Measurements from ENCODE around the gene PITPNM1.

The PITPNM1 gene

DNA sequence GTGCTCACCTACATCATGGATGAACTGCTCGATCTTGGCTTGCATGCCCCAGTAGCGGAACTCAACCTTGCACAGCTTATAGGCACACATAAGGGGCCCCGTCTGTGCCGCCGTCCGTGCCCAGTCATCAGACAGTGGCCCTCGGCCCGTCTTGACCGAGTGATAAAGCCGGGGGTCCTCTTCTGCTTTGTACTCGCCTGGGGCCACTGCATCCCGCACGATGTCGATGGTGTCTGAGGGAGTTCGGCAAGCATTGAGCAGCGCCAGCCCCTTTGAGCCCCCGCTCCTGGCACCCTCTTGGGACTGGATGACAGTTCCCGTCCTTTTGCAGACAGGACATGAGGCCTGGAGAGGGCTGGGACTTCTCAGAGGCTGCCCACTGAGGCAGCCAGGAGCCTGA lies 3.3 kb downstream of the PITPNM1 start:
- DNase-seq: no peak

DNA sequence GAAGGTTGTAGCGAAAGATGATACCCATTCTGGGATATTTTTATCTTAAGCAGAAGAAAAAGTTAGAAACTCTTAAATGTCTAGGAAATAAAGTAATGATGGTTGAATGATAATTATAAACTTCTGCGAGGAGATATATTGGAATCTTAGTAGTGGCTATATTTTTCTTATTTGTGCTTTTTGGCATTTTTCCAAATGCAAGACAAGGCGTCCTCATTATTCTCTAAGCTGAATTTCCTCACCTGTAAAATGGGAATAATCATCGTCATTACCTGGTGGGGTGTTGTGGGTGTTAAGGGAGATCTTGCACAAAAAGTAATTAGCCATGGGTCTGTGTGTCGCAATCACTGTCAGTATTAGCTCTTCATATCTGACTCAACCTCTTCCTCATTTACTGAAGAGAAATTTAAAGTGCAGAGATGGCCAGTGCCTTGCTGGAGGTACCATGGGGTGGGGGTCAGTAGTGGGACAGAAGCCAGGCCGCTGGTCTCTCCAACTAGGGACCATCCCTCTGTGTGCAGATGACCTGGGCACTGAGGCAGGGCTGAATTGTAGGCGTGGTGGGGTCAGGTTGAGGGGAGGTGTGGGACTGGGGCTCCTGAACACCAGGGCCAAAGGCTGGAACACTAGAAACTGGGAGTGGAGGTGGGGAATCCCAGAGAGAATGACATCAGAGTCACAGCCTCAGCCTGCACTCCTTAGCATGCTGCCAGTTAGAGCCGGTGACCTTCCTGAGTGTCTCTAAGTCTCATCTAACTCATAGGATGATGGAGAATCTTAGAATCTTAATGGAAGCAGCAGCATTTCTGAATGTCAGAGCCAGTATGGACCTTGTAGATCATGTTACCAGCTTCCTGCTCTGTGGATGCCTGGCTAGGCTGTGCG lies 4.1 kb downstream of the PITPNM1 start:
- no peak for DNase-seq

GRCh38 chr11:67500484-67500821 lies 4.7 kb downstream of the PITPNM1 start:
- DNase-seq: no peak

GRCh38 chr11:67499808-67500483 lies 5.2 kb downstream of the PITPNM1 start:
- no peak for DNase-seq

DNA sequence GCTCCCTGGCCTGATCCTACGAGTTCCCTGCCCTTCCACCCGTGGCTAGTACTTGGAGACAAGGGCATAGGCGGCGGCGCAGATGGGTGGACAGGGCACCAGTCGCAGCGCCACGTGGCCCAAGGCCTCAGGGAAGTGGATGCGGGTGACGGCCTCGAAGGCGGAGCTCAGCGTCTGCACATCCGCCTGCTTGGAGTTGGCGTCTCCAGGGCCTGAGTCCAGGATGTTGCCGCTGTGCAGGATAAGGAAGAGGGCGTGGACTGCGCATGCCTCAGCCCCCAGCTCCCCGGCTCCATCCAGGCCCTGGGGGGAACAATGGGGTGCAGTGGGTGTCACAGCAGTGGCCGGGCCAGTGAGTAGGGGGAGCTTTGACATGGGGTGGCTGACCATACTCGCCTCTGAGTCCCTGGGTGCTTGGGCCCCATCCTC lies 6.6 kb downstream of the PITPNM1 start:
- DNase-seq: no peak

DNA sequence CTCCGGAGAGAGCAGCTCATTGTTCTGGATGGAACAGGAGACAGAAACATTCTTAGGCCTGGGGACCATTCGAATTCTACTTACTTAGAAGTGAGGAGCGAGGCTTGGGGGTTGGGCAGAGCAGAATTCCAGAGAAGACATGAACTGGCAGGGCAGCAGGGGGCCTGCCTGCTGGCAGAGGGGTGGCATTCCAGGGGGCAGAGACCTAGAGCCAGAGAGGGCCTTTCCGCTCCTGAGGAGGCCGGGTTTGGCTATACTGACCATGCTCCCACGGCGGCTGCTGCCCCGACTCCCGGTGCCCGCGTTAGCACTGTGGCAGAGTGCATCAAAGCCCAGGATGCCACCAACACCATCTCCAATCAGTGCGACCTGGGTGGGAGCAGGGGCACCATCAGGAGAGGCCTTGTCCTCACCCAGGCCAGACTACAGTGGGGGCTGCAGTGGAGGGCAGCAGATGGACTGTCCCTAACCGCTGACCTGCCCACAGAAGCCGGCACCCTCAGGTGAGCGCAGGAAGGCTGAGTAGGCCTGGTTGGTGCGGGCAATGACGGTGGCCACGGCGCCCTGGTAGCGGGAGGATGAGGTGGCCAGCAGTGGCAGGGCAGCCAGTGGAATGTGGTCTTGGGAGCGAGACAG lies 7.4 kb downstream of the PITPNM1 start:
- no peak for DNase-seq

- no peak for DNase-seq
Measured at GRCh38 chr11:67496113-67496512, 9.1 kb downstream of the PITPNM1 start.

DNA sequence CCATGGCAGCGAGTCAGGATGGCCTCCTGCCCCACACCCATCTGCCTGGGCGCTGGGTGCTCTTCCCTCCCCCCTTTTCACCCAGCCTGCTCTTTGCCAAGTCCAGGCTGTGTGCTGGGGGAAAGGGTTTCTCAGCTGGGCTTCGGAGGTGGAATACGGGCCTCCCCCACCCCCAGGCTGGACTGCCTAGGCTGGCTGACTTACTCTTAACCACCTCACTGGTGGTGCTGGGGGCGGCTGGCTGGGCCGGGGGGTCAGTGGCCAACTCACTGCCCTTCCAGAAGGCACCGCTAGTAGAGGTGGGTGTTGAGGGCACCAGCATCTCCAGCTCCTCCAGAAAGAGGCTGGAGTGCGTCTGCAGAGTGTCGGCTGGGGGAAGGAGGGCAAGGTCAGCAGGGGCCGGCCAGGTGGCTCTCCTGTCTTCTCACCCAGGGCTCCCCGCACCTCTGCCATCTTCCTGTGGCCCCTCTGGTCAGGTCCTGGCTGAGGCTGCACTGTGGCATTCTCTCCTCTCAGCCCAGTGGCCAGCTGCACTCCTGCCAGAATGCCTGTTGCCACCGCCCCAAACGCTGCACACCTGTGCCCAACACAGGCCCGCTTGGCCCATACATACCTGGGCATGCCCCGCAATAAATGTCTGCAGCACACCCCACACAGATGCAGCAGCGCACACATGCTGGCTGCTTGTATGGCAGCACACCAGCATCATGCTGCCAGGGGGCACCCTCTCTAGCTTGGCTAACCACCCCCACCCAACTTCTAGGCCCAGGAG lies 9.7 kb downstream of the PITPNM1 start:
- DNase-seq: no peak

DNA sequence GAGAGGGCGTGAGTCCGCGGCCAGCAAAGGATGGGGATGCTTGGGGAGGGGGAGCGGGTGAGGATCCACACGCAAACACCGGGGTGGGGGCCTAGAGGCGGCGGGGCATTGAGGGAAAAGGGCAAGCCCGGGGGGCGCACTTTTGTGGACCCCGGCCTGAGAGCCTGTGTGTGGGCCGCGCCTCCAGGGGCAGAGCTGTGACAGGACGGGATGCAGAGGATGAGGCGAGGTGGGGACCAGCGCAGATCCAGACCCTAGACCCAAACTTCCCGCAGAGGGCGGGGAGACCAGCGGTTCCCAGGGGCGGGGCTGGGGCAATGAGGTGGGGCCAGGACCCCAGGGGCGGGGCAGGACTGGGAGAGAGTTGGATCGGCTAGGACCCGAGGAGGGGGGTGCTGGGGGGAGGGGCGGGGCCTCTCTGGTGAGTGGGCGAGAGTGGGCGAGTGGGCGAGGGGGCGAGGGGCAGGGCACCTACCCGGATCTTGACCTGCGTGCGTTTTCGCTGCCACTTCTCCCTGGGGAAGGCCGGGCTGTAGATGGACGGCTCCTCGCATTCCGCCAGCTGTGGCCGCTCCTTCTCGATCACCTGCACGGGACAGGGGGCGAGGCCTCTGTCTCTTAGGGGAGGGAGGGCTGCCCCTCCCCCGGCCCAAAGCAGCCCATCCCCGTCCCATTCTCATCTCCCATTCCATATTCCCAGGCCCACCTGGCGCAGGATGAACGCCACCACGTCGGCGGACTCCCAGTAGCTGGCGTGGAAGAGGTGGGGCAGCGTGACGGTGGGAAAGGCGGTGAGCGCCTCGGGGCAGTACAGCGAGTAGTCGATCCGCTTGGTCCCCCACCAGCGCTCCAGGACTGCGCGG lies 10.6 kb downstream of the PITPNM1 start:
- DNase-seq: no peak

DNA sequence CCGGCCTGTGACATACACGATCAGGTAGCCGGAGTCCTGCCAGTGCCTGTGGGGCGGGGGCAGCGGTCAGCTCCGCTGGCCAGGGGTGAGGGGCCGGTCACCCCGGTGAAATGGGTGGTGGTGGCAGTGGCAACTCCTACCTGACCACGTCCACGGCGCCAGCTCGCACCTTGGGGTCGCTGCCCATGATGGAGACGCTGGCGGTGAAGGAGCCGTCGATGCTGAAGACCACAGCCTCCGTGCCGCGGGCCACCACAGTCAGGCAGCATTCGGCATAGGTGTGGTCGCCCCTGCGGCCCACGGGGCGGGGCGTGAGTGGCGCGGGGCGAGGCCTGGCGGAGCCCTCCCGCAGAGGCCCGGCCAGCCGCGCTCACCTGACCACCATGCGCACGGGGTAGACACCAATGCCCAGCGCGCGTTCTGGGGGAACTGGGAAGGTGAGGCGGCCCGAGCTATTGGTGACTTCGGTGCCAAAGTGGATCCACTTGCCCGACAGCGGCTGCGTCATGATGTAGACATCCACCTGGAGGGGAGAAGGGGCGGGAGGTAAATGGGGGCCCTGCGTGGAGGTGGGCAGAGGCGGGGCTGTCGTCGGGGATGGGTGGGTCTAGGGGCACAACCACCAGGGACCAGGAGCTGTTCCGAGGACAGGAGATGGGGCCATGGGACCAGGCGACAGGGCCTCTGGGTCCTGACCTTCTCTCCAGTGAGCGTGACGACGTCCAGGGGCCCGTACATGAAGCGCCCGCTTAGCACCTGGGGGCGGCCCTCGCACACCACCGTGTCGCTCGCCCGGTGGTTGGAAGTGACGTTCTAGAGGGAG lies 11.4 kb downstream of the PITPNM1 start:
- no peak for DNase-seq

- peak; percentile 33 for DNase-seq
Measured at GRCh38 chr11:67492801-67493547, 12.2 kb downstream of the PITPNM1 start.

GRCh38 chr11:67492069-67492727 lies 13.0 kb downstream of the PITPNM1 start:
- DNase-seq: no peak

- DNase-seq: no peak
Measured at GRCh38 chr11:67491276-67492068, 13.7 kb downstream of the PITPNM1 start.

GRCh38 chr11:67490727-67491065 lies 14.5 kb downstream of the PITPNM1 start:
- no peak for DNase-seq

DNA sequence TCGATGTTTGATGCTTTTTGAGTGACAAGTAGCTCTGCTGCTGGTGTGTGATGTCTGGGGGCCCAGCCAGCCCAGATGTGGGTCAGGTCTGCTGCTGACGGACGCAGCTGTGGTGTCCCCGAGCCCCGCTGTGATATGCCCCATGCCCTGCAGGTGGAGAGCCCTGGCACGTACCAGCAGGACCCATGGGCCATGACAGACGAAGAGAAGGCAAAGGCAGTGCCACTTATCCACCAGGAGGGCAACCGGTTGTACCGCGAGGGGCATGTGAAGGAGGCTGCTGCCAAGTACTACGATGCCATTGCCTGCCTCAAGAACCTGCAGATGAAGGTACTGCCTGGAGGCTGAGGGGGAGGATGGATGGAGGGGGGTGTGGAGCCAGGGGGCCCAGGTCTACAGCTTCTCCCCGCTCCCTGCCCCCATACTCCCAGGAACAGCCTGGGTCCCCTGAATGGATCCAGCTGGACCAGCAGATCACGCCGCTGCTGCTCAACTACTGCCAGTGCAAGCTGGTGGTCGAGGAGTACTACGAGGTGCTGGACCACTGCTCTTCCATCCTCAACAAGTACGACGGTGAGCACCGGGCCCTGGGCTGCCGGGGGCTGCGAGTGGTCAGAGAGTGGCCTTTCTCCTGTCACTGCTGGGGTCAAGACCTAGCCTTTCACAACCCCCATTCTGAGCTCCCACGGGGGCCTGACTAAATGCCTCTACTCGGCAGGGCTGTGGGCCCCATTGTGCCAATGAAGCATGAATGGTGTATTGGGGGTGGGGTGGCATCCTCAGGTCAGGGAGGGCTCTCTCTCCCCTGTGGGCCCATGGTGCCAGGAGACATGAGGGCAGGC lies 15.1 kb downstream of the PITPNM1 start:
- no peak for DNase-seq

DNA sequence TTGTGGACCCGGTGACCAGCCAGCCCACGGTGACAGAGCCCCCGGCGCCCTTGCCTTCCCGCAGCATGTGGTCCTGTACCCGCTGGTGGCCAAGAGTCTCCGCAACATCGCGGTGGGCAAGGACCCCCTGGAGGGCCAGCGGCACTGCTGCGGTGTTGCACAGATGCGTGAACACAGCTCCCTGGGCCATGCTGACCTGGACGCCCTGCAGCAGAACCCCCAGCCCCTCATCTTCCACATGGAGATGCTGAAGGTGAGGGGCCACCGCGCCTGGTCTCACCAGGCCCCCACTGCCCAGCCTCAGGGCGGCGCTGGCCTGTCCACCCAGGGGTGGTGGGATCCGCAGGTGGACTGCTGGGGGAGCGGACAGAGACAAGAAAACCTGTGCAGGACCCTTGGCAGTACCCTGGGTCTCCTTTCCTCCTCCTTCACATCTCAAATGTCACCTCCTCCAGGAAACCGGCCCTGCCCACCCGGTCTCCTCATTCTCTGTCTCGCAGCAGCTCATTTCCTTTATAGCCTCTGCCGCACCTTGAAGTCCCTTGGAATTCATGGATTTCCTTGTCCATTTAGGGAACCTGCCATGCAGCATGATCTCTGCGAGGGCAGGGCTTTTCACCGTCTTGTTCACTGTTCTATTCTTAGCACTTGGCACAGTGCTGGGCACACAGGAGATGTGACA lies 15.8 kb downstream of the PITPNM1 start:
- DNase-seq: no peak

DNA sequence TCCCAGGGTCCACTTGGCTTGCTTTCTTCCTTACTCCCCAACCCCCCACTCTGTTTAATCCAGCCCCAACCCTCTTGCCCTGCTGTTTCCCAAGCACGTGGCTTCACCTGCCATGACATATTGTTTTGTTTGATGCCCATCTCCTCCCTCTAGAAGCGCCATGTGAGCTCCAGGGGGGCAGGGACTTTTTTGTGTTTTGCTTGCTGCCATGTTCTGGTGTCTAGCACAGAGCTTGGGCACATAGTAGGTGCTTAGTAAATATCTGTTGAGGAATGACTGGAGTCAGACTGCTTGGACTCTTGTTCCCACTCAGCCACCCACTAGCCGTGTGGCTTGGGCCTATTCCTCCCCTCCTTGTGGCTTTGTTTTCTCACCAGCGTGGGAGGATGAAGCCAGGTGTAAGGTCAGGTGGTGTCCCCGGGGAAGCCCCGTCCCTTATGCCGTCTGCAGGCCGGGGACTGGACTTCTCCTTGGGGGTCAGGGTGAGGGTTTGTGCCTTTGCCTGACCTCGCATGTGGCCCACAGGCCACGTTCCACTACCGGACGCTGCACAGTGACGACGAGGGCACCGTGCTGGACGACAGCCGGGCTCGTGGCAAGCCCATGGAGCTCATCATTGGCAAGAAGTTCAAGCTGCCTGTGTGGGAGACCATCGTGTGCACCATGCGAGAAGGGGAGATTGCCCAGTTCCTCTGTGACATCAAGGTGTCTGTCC lies 18.5 kb downstream of the PITPNM1 start:
- DNase-seq: peak; percentile 81
